GM12878 (cell line): ENCODE data around the gene CFAP57. TPM values are rescaled to one million over a fixed set of nuclear protein-coding genes. Genes with fewer than 3 reads are reported as not detected.

Experiments
- ATAC-seq: fragments of 200-7000 bp; cut with Tn5 transposase; 3 replicates; pipeline ENCODE4 v1.9.1; 2020; ENCODE audit warnings: mild to moderate bottlenecking, moderate library complexity
- BruUV-seq: library from RNA; stranded (reverse); fragments of 400-500 nt; replicated peaks from 2 replicates; lab custom pipeline; 2021; lab: Mats Ljungman, UMichigan
- CTCF ChIA-PET: fragments of 300-600 bp; sonication (Branson Sonifier 250); formaldehyde crosslinking; extraction: SDS; loops from one replicate; lab custom pipeline; 2021; ENCODE audit warnings: inconsistent platforms; lab: Yijun Ruan, JAX
- POLR2A ChIA-PET: fragments of 350-600 bp; formaldehyde crosslinking; extraction: SDS; loops from one replicate; lab custom pipeline; 2021; ENCODE audit warnings: inconsistent platforms; lab: Charles Lee
- RAD21 ChIA-PET: fragments of 300-600 bp; sonication (Branson Sonifier 250); formaldehyde crosslinking; loops from one replicate; lab custom pipeline; 2023; ENCODE audit warnings: antibody characterized with exemption; ENCODE audit not compliant: unreplicated experiment; lab: Charles Lee
- SMC1A ChIA-PET: fragments of 300-600 bp; sonication (Branson Sonifier 250); formaldehyde crosslinking; loops from one replicate; lab custom pipeline; 2023; ENCODE audit not compliant: unreplicated experiment, uncharacterized antibody; lab: Charles Lee
- DNase-seq: peaks from one replicate; pipeline ENCODE4 v3.0.0-alpha.2; 2011; ENCODE audit warnings: low read depth, low spot score
- FAIRE-seq: peaks from 3 replicates; lab custom pipeline; 2011; peaks lifted over from hg19 to GRCh38; lab: Jason Lieb, UNC
- H2AFZ ChIP-seq: 2 replicates; pipeline ENCODE4 v1.6.0; 2011; ENCODE audit warnings: low read depth, low read length, control low read depth; ENCODE audit not compliant: control insufficient read depth
- H3K27ac ChIP-seq: 2 replicates; pipeline ENCODE4 v1.5.1; 2011; ENCODE audit warnings: control low read depth; ENCODE audit not compliant: control insufficient read depth, insufficient read depth
- H3K27me3 ChIP-seq, 2 experiments: replicated peaks in 1 of 2; 2 replicates each; pipeline versions ENCODE4 v1.6.0 to v1.6.1; 2011; ENCODE audit warnings: low read length in 1 of 2; ENCODE audit not compliant: control insufficient read depth in 2 of 2, insufficient read depth in 2 of 2
- H3K36me3 ChIP-seq, 2 experiments: 2 replicates each; pipeline ENCODE4 v1.5.1; 2011; ENCODE audit warnings: low read length in 1 of 2; ENCODE audit not compliant: control insufficient read depth in 2 of 2, insufficient read depth in 2 of 2
- H3K4me1 ChIP-seq: 2 replicates; pipeline ENCODE4 v1.6.1; 2011; ENCODE audit warnings: mild to moderate bottlenecking, low read length, moderate library complexity, mixed read lengths; ENCODE audit not compliant: control insufficient read depth, insufficient read depth
- H3K4me2 ChIP-seq: 2 replicates; pipeline ENCODE4 v1.6.0; 2011; ENCODE audit warnings: control low read depth; ENCODE audit not compliant: control insufficient read depth, insufficient read depth
- H3K4me3 ChIP-seq: fragments of 200-600 bp; sonication (generic); 2 replicates; pipeline ENCODE4 v1.5.1; 2016
- H3K79me2 ChIP-seq: 2 replicates; pipeline ENCODE4 v1.6.0; 2011; ENCODE audit warnings: low read length; ENCODE audit not compliant: control insufficient read depth, insufficient read depth
- H3K9ac ChIP-seq: 2 replicates; pipeline ENCODE4 v1.8.0; 2011; ENCODE audit warnings: low read length, control low read depth, mixed read lengths; ENCODE audit not compliant: control insufficient read depth, insufficient read depth
- H3K9me3 ChIP-seq: replicated peaks from 3 replicates; pipeline ENCODE4 v1.5.1; 2011; ENCODE audit warnings: mild to moderate bottlenecking, low read length; ENCODE audit not compliant: control insufficient read depth, insufficient read depth
- H4K20me1 ChIP-seq: 2 replicates; pipeline ENCODE4 v1.6.0; 2011; ENCODE audit not compliant: control insufficient read depth, insufficient read depth
- ETV6 ChIP-seq, 2 experiments: fragments of 450-650 bp in 1 of 2; IDR thresholded peaks in 1 of 2; conservative IDR thresholded peaks in 1 of 2; 2 replicates each; pipeline ENCODE4 v1.6.1; 2014; ENCODE audit warnings: antibody characterized with exemption in 1 of 2, borderline replicate concordance in 1 of 2, low read depth in 1 of 2, mild to moderate bottlenecking in 1 of 2, moderate library complexity in 1 of 2
- MTA3 ChIP-seq: IDR thresholded peaks from 2 replicates; pipeline ENCODE4 v1.6.1; 2012; ENCODE audit warnings: low read length, inconsistent platforms, borderline replicate concordance
- PML ChIP-seq: IDR thresholded peaks from 2 replicates; pipeline ENCODE4 v1.6.1; 2012; ENCODE audit warnings: low read length, inconsistent platforms
- RAD21 ChIP-seq: IDR thresholded peaks from 2 replicates; pipeline ENCODE4 v1.6.1; 2011; ENCODE audit warnings: mild to moderate bottlenecking, low read depth, low read length, moderate library complexity; ENCODE audit not compliant: insufficient read depth
- SMARCA5 ChIP-seq: fragments of 450-650 bp; IDR thresholded peaks from 2 replicates; pipeline ENCODE4 v1.6.1; 2017; ENCODE audit warnings: mild to moderate bottlenecking
- STAT3 ChIP-seq: IDR thresholded peaks from 2 replicates; pipeline ENCODE4 v1.6.1; 2011; ENCODE audit warnings: low read depth, low read length, improper control_type of control experiment
- WGBS: methylation state at CpG from one replicate; pipeline ENCODE4 v1.1.6; 2016; ENCODE audit warnings: low lambda C conversion rate; ENCODE audit not compliant: insufficient replicate concordance, insufficient coverage; ENCODE audit errors: missing lambda C conversion rate; 5-methylcytosine and 5-hydroxymethylcytosine counted together
- in situ Hi-C: fragments of 300-500 bp; cut with MboI; formaldehyde crosslinking; loops from 9 replicates; pipeline ENCODE4 v1.14.3; 2018; ENCODE audit warnings: mixed read lengths
- intact Hi-C: fragments of 100-400 bp; cut with micrococcal nuclease; formaldehyde crosslinking; loops from one replicate; pipeline ENCODE4 v1.14.2; 2022; ENCODE audit not compliant: unreplicated experiment
- polyA plus RNA-seq, 11 experiments: library from polyadenylated mRNA; depleted of rRNA in 4 of 11; unstranded in 6 of 11; stranded (reverse) in 5 of 11; fragments of >200 nt; fragmentation: Nextera tagmentation in 4 of 11; fragmentation: Illumina TruSeq in 1 of 11; extraction: Ambion mirVana in 4 of 11; extraction: Trizol in 1 of 11; gene quantifications; 1 replicate in 1 of 11; 2 replicates in 10 of 11; pipeline versions ENCODE4 v1.2.1 to v1.2.3, GENCODE V29; 2011 to 2016; ENCODE audit warnings: inconsistent platforms in 2 of 11, missing spikeins in 2 of 11, low read depth in 1 of 11
- total RNA-seq, 4 experiments: library from RNA; depleted of rRNA in 3 of 4; stranded (reverse); fragments of >200 nt in 3 of 4; fragmentation: Illumina TruSeq in 1 of 4; extraction: Trizol in 1 of 4; gene quantifications; 2 replicates each; pipeline versions ENCODE4 v1.2.1 to v1.2.3, GENCODE V29; 2013 to 2021
- TF ChIP-seq, protein P1 (sequence below): fragments of 450-650 bp; IDR thresholded peaks from 2 replicates; pipeline ENCODE4 v1.6.1; 2016; ENCODE audit warnings: mild to moderate bottlenecking, moderate library complexity, borderline replicate concordance
- TF ChIP-seq, protein P2 (sequence below): fragments of 150-350 bp; IDR thresholded peaks from 2 replicates; pipeline ENCODE4 v1.6.1; 2014; ENCODE audit warnings: mild to moderate bottlenecking, low read depth, low read length
- TF ChIP-seq, protein P3 (sequence below): IDR thresholded peaks from 2 replicates; pipeline ENCODE4 v1.6.1; 2012; ENCODE audit warnings: mild to moderate bottlenecking, low read depth, low read length
- TF ChIP-seq, protein P4 (sequence below): IDR thresholded peaks from 2 replicates; pipeline ENCODE4 v1.6.1; 2011; ENCODE audit warnings: borderline replicate concordance, low read depth, mild to moderate bottlenecking, moderate library complexity, low read length; ENCODE audit not compliant: insufficient read depth, poor library complexity, severe bottlenecking

Gene CFAP57
- total and polyA plus RNA-seq, 10 of the 15 experiments (the other 5 are each of a cell fraction or from before 2014, with no cell fraction given) = 0.45 to 4.8 (median 1.3) TPM

DNA sequence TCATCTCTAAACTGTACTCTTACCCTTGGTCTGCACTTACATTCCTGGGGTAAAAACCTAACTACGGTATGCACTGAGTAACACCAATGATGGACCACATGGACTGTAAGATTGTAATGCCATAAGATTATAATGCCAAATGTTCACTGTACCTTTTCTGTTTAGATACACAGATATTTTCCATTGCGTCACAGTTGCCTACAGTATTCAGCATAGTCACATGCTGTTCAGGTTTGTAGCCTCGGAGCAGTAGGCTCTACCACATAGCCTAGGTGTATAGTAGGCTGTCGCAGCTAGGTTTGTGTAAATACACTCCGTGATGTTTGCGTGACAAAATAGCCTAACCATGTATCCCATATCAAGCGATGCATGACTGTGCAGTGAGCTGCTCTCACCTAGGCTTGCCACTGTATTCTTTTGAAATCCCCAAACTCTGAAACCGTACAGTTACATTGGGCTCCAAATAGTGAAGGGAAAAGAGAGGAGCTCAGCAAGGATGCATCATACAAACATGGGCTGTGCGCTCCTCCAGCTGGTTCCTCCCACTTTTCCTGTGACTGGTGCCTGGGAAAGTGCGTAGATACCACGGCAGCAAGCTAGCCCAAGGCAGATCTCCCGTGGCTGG is 35.2 kb downstream of the CFAP57 start:
- intact Hi-C loops = no loop called here
- Histone ChIP-seq H3K79me2 (peaks cover 8% of the 10 kb centered on the region; the same call in 1 of the 2 replicates), H3K27me3 (no peaks in the 10 kb centered on the region), H3K4me1 (peaks cover 20% of the 10 kb centered on the region), H4K20me1 (no peaks in the 10 kb centered on the region), H3K27ac (no peak overlapping the region), H2AFZ (no peak overlapping the region; the same call in 1 of the 2 replicates), H3K9ac (no peak overlapping the region), H3K4me3 (no peak overlapping the region), H3K36me3 (peaks cover 3 to 5% of the 10 kb centered on the region in 2 experiments; a peak in 3 of 4 replicates), H3K9me3 (peaks cover 2% of the 10 kb centered on the region; the same call in 2 of the 3 replicates), H3K4me2 (no peak overlapping the region)
- ChIA-PET SMC1A (interaction anchor here (0.6 to 1.1 kb wide), 2 partner anchors 135 to 207 kb away, joined by 3 to 4 read pairs; no protein-coding TSS in a partner anchor), POLR2A (no interaction called here), CTCF (interaction anchor here (0.6 to 2.1 kb wide), 2 partner anchors 19 to 146 kb away, joined by 3 to 9 read pairs; no protein-coding TSS in a partner anchor), RAD21 (no interaction called here)
- ATAC-seq (no peak), DNase-seq (no peak), FAIRE-seq (no peak)
- no TSS peak for BruUV-seq
- in situ Hi-C loops = no loop called here
- 95% methylated on average over 12 of the region's 12 CpGs for WGBS
- TF ChIP-seq MTA3 (no peak), ETV6 (conservative IDR thresholded peaks at IDR 0.05 in 1 of 2, IDR thresholded peaks at IDR 0.05 in 1 of 2; ENCODE audit: borderline replicate concordance in 1 of 2, low read depth in 1 of 2) (no peak), RAD21 (no peak), PML (no peak), SMARCA5 (no peak), STAT3 (no peak)
- TF ChIP-seq, protein P1, sequence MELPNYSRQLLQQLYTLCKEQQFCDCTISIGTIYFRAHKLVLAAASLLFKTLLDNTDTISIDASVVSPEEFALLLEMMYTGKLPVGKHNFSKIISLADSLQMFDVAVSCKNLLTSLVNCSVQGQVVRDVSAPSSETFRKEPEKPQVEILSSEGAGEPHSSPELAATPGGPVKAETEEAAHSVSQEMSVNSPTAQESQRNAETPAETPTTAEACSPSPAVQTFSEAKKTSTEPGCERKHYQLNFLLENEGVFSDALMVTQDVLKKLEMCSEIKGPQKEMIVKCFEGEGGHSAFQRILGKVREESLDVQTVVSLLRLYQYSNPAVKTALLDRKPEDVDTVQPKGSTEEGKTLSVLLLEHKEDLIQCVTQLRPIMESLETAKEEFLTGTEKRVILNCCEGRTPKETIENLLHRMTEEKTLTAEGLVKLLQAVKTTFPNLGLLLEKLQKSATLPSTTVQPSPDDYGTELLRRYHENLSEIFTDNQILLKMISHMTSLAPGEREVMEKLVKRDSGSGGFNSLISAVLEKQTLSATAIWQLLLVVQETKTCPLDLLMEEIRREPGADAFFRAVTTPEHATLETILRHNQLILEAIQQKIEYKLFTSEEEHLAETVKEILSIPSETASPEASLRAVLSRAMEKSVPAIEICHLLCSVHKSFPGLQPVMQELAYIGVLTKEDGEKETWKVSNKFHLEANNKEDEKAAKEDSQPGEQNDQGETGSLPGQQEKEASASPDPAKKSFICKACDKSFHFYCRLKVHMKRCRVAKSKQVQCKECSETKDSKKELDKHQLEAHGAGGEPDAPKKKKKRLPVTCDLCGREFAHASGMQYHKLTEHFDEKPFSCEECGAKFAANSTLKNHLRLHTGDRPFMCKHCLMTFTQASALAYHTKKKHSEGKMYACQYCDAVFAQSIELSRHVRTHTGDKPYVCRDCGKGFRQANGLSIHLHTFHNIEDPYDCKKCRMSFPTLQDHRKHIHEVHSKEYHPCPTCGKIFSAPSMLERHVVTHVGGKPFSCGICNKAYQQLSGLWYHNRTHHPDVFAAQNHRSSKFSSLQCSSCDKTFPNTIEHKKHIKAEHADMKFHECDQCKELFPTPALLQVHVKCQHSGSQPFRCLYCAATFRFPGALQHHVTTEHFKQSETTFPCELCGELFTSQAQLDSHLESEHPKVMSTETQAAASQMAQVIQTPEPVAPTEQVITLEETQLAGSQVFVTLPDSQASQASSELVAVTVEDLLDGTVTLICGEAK = no peak
- TF ChIP-seq, protein P2, sequence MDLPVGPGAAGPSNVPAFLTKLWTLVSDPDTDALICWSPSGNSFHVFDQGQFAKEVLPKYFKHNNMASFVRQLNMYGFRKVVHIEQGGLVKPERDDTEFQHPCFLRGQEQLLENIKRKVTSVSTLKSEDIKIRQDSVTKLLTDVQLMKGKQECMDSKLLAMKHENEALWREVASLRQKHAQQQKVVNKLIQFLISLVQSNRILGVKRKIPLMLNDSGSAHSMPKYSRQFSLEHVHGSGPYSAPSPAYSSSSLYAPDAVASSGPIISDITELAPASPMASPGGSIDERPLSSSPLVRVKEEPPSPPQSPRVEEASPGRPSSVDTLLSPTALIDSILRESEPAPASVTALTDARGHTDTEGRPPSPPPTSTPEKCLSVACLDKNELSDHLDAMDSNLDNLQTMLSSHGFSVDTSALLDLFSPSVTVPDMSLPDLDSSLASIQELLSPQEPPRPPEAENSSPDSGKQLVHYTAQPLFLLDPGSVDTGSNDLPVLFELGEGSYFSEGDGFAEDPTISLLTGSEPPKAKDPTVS = no peak
- TF ChIP-seq, protein P3, sequence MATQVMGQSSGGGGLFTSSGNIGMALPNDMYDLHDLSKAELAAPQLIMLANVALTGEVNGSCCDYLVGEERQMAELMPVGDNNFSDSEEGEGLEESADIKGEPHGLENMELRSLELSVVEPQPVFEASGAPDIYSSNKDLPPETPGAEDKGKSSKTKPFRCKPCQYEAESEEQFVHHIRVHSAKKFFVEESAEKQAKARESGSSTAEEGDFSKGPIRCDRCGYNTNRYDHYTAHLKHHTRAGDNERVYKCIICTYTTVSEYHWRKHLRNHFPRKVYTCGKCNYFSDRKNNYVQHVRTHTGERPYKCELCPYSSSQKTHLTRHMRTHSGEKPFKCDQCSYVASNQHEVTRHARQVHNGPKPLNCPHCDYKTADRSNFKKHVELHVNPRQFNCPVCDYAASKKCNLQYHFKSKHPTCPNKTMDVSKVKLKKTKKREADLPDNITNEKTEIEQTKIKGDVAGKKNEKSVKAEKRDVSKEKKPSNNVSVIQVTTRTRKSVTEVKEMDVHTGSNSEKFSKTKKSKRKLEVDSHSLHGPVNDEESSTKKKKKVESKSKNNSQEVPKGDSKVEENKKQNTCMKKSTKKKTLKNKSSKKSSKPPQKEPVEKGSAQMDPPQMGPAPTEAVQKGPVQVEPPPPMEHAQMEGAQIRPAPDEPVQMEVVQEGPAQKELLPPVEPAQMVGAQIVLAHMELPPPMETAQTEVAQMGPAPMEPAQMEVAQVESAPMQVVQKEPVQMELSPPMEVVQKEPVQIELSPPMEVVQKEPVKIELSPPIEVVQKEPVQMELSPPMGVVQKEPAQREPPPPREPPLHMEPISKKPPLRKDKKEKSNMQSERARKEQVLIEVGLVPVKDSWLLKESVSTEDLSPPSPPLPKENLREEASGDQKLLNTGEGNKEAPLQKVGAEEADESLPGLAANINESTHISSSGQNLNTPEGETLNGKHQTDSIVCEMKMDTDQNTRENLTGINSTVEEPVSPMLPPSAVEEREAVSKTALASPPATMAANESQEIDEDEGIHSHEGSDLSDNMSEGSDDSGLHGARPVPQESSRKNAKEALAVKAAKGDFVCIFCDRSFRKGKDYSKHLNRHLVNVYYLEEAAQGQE = no peak
- TF ChIP-seq, protein P4, sequence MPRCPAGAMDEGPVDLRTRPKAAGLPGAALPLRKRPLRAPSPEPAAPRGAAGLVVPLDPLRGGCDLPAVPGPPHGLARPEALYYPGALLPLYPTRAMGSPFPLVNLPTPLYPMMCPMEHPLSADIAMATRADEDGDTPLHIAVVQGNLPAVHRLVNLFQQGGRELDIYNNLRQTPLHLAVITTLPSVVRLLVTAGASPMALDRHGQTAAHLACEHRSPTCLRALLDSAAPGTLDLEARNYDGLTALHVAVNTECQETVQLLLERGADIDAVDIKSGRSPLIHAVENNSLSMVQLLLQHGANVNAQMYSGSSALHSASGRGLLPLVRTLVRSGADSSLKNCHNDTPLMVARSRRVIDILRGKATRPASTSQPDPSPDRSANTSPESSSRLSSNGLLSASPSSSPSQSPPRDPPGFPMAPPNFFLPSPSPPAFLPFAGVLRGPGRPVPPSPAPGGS = no peak
